SK-N-SH (cell line): ENCODE measurements around the gene RNMT. TPM values are rescaled to one million over a fixed set of nuclear protein-coding genes. Genes with fewer than 3 reads are reported as not detected.

ENCODE experiments used
- CTCF ChIA-PET: fragments of 300-600, 350-600 bp; formaldehyde crosslinking; extraction: SDS; loops from one replicate; lab custom pipeline; 2021; lab: Yijun Ruan, JAX
- POLR2A ChIA-PET: fragments of 350-600 bp; sonication (Branson Sonifier 250); formaldehyde crosslinking; extraction: SDS; loops from one replicate; lab custom pipeline; 2020; ENCODE audit warnings: antibody characterized with exemption, inconsistent platforms; lab: Yijun Ruan, JAX
- DNase-seq: peaks from one replicate; pipeline ENCODE4 v3.0.0; 2012
- H2AFZ ChIP-seq: fragments of 200-600 bp; sonication (generic); 2 replicates; pipeline ENCODE4 v1.8.1; 2016; ENCODE audit warnings: antibody characterized with exemption, mild to moderate bottlenecking, low read depth
- H3F3A ChIP-seq: fragments of 200-600 bp; sonication (generic); replicated peaks from 2 replicates; pipeline ENCODE3; 2016; ENCODE audit warnings: antibody characterized with exemption, mild to moderate bottlenecking; ENCODE audit not compliant: insufficient read depth
- H3K27ac ChIP-seq, 2 experiments: fragments of 200-500 bp in 1 of 2; fragments of 200-600 bp in 1 of 2; sonication (Bioruptor generic) in 1 of 2; sonication (generic), shearing (Covaris generic) in 1 of 2; 2 replicates each; pipeline versions ENCODE4 v1.5.1 to v1.6.1; 2014 to 2016; ENCODE audit warnings: low read depth in 2 of 2, inconsistent platforms in 1 of 2, low read length in 1 of 2, mild to moderate bottlenecking in 1 of 2, mixed read lengths in 1 of 2
- H3K27me3 ChIP-seq: fragments of 200-600 bp; sonication (generic), shearing (Covaris generic); 2 replicates; pipeline ENCODE4 v1.6.1; 2016; ENCODE audit warnings: mixed run types; ENCODE audit not compliant: insufficient read depth
- H3K36me3 ChIP-seq, 2 experiments: fragments of 200-500 bp in 1 of 2; fragments of 200-600 bp in 1 of 2; sonication (Bioruptor generic) in 1 of 2; sonication (generic) in 1 of 2; replicated peaks in 1 of 2; 2 replicates each; pipeline versions ENCODE3 to v1.5.1; 2014 to 2016; ENCODE audit warnings: low read length in 1 of 2, mild to moderate bottlenecking in 1 of 2; ENCODE audit not compliant: insufficient read depth in 2 of 2, control insufficient read depth in 1 of 2
- H3K4me1 ChIP-seq, 2 experiments: fragments of 200-500 bp in 1 of 2; fragments of 200-600 bp in 1 of 2; sonication (Bioruptor generic) in 1 of 2; sonication (generic), shearing (Covaris generic) in 1 of 2; 2 replicates each; pipeline versions ENCODE4 v1.5.1 to v1.6.1; 2014 to 2016; ENCODE audit warnings: low read depth in 1 of 2, low read length in 1 of 2, mixed run types in 1 of 2; ENCODE audit not compliant: insufficient read depth in 2 of 2, control insufficient read depth in 1 of 2
- H3K4me2 ChIP-seq: fragments of 200-600 bp; sonication (generic), shearing (Covaris generic); 2 replicates; pipeline ENCODE4 v1.6.1; 2017; ENCODE audit warnings: mixed run types
- H3K4me3 ChIP-seq, 2 experiments: fragments of 200-500 bp in 1 of 2; fragments of 200-600 bp in 1 of 2; sonication (Bioruptor generic) in 1 of 2; sonication (generic), shearing (Covaris generic) in 1 of 2; 2 replicates each; pipeline versions ENCODE4 v1.5.1 to v1.8.1; 2014 to 2016; ENCODE audit warnings: low read depth in 2 of 2, inconsistent platforms in 1 of 2, low read length in 1 of 2, mild to moderate bottlenecking in 1 of 2, mixed read lengths in 1 of 2, moderate library complexity in 1 of 2
- H3K79me2 ChIP-seq: fragments of 200-600 bp; sonication (generic); 2 replicates; pipeline ENCODE4 v1.8.1; 2017; ENCODE audit warnings: mild to moderate bottlenecking; ENCODE audit not compliant: insufficient read depth
- H3K9ac ChIP-seq: fragments of 200-600 bp; sonication (generic); 2 replicates; pipeline ENCODE4 v1.6.1; 2017; ENCODE audit warnings: mixed run types
- H3K9me2 ChIP-seq: fragments of 200-600 bp; sonication (generic); 2 replicates; pipeline ENCODE4 v1.6.1; 2017; ENCODE audit warnings: mixed run types
- H3K9me3 ChIP-seq: fragments of 200-600 bp; sonication (generic); 2 replicates; pipeline ENCODE4 v1.6.1; 2017; ENCODE audit warnings: mixed run types, mild to moderate bottlenecking, moderate library complexity
- H4K20me1 ChIP-seq: fragments of 200-600 bp; sonication (generic); 2 replicates; pipeline ENCODE4 v1.6.1; 2017; ENCODE audit warnings: mild to moderate bottlenecking, mixed run types; ENCODE audit not compliant: insufficient read depth
- FOSL2 ChIP-seq: IDR thresholded peaks from 2 replicates; pipeline ENCODE4 v1.4.0; 2012; ENCODE audit warnings: low read depth, mild to moderate bottlenecking, moderate library complexity, borderline replicate concordance
- FOXM1 ChIP-seq: IDR thresholded peaks from 2 replicates; pipeline ENCODE4 v1.4.0; 2012; ENCODE audit warnings: low read depth, mild to moderate bottlenecking
- GABPA ChIP-seq: IDR thresholded peaks from 2 replicates; pipeline ENCODE4 v1.4.0; 2012; ENCODE audit warnings: low read depth, mild to moderate bottlenecking
- RFX5 ChIP-seq: IDR thresholded peaks from 2 replicates; pipeline ENCODE4 v1.6.1; 2012; ENCODE audit warnings: mild to moderate bottlenecking, improper control_type of control experiment, low read length
- SIN3A ChIP-seq: IDR thresholded peaks from 2 replicates; pipeline ENCODE4 v1.6.1; 2012; ENCODE audit warnings: low read depth, mild to moderate bottlenecking, low read length, moderate library complexity, borderline replicate concordance
- TAF1 ChIP-seq: IDR thresholded peaks from 2 replicates; pipeline ENCODE4 v1.6.1; 2012; ENCODE audit warnings: low read depth, mild to moderate bottlenecking, low read length, moderate library complexity, borderline replicate concordance
- USF1 ChIP-seq: IDR thresholded peaks from 2 replicates; pipeline ENCODE4 v1.4.0; 2012; ENCODE audit warnings: low read depth, borderline replicate concordance
- WGBS: methylation state at CpG from one replicate; pipeline ENCODE4 v1.1.6; 2017; ENCODE audit warnings: low lambda C conversion rate; 5-methylcytosine and 5-hydroxymethylcytosine counted together
- polyA plus RNA-seq, 3 experiments: library from polyadenylated mRNA; depleted of rRNA; stranded (reverse); fragments of >200 nt; gene quantifications; 2 replicates each; pipeline ENCODE4 v1.2.3, GENCODE V29; 2012
- TF ChIP-seq, protein P1 (sequence below): IDR thresholded peaks from 2 replicates; pipeline ENCODE4 v1.4.0; 2012; ENCODE audit warnings: low read depth
- TF ChIP-seq, protein P2 (sequence below): fragments of 150-350 bp; IDR thresholded peaks from 2 replicates; pipeline ENCODE4 v1.6.1; 2016; ENCODE audit warnings: mild to moderate bottlenecking, low read depth, low read length
- TF ChIP-seq, protein P3 (sequence below): fragments of 150-350 bp; IDR thresholded peaks from 2 replicates; pipeline ENCODE4 v1.6.1; 2017; ENCODE audit warnings: antibody characterized with exemption, low read length, low read depth, borderline replicate concordance

RNMT gene
- polyA plus RNA-seq, 1 of the 3 experiments (the other 2 are of a cell fraction): 12.7 TPM

DNA sequence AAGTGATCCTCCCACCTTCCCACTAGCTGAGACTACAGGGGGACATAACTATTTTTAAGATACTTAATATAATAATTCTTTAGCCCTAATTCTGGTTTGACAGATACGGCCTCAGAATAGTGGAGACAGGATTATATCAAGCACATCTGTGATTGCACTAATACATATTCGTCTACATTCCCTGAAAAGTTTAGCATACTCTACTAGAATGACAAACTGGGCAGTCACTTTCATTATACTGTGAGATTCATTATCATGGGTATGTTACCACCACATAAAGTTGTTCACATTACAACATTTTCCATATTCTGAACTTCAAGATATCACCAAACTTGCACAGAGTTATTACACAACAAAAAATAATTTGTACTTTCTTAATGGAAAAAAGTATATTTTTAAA lies 11.1 kb upstream of the RNMT start:
- peaks cover 17% of the 10 kb centered on the region; the same call in 1 of the 2 replicates for H4K20me1 ChIP-seq
- no peaks in the 10 kb centered on the region for H3K27me3 ChIP-seq
- H3K9me2 ChIP-seq: no peaks in the 10 kb centered on the region
- H3K4me3 ChIP-seq: no peak overlapping the region
- peaks cover 0 to 2% of the 10 kb centered on the region in 2 experiments; a peak in 1 of 4 replicates for H3K4me1 ChIP-seq
- H3K9ac ChIP-seq: no peak overlapping the region
- ChIA-PET CTCF (interaction anchor here (1.2 kb wide), 1 partner anchor 9 kb away, joined by 3 read pairs; no protein-coding TSS in a partner anchor), POLR2A (no interaction called here)
- no peak overlapping the region for H2AFZ ChIP-seq
- no peaks in the 10 kb centered on the region for H3K9me3 ChIP-seq
- no peaks in the 10 kb centered on the region for H3F3A ChIP-seq
- WGBS: 89% methylated on average over 2 of the region's 2 CpGs
- H3K36me3 ChIP-seq: peaks cover 0 to 4% of the 10 kb centered on the region in 2 experiments
- H3K27ac ChIP-seq: no peak overlapping the region
- H3K4me2 ChIP-seq: no peak overlapping the region
- DNase-seq: no peak
- H3K79me2 ChIP-seq: peaks cover 89% of the 10 kb centered on the region
- no peak for TF ChIP-seq FOSL2
- TF ChIP-seq GABPA: no peak
- TF ChIP-seq, protein P1, sequence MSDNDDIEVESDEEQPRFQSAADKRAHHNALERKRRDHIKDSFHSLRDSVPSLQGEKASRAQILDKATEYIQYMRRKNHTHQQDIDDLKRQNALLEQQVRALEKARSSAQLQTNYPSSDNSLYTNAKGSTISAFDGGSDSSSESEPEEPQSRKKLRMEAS: no peak
- TF ChIP-seq SIN3A: no peak
- no peak for TF ChIP-seq USF1

GRCh38 chr18:13716916-13717315 lies 9.6 kb upstream of the RNMT start:
- ChIA-PET CTCF (no interaction called here), POLR2A (no interaction called here)
- WGBS: 98% methylated on average over 4 of the region's 4 CpGs
- H3K36me3 ChIP-seq: peaks cover 2 to 10% of the 10 kb centered on the region in 2 experiments
- no peak overlapping the region for H3K4me3 ChIP-seq
- no peaks in the 10 kb centered on the region for H3F3A ChIP-seq
- H3K9me2 ChIP-seq: no peaks in the 10 kb centered on the region
- no peak for TF ChIP-seq RFX5
- TF ChIP-seq TAF1: no peak
- TF ChIP-seq, protein P2, sequence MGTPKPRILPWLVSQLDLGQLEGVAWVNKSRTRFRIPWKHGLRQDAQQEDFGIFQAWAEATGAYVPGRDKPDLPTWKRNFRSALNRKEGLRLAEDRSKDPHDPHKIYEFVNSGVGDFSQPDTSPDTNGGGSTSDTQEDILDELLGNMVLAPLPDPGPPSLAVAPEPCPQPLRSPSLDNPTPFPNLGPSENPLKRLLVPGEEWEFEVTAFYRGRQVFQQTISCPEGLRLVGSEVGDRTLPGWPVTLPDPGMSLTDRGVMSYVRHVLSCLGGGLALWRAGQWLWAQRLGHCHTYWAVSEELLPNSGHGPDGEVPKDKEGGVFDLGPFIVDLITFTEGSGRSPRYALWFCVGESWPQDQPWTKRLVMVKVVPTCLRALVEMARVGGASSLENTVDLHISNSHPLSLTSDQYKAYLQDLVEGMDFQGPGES: no peak
- TF ChIP-seq, protein P3, sequence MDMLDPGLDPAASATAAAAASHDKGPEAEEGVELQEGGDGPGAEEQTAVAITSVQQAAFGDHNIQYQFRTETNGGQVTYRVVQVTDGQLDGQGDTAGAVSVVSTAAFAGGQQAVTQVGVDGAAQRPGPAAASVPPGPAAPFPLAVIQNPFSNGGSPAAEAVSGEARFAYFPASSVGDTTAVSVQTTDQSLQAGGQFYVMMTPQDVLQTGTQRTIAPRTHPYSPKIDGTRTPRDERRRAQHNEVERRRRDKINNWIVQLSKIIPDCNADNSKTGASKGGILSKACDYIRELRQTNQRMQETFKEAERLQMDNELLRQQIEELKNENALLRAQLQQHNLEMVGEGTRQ: no peak
- TF ChIP-seq FOXM1: no peak
- H4K20me1 ChIP-seq: peaks cover 17% of the 10 kb centered on the region; the same call in 1 of the 2 replicates
- no peak for DNase-seq
- H3K27me3 ChIP-seq: no peaks in the 10 kb centered on the region
- H2AFZ ChIP-seq: no peak overlapping the region
- no peak overlapping the region for H3K4me2 ChIP-seq
- no peaks in the 10 kb centered on the region for H3K9me3 ChIP-seq
- no peak overlapping the region for H3K9ac ChIP-seq
- H3K27ac ChIP-seq: no peak overlapping the region
- H3K4me1 ChIP-seq: peaks cover 0 to 2% of the 10 kb centered on the region in 2 experiments; a peak in 1 of 4 replicates
- H3K79me2 ChIP-seq: peaks cover 91% of the 10 kb centered on the region
